ENCODE results near the gene UXT.
A peak's percentile ranks its signal among the peaks of the same experiment; 100 is the strongest.
"Not testable (repeated sequence)": the region's sequence is repeated elsewhere in the genome, so short reads cannot be mapped to it uniquely, and the experiment has no call there.

UXT gene

GRCh38 chrX:47687263-47687662 is 28.3 kb upstream of the UXT start:
- TF ChIP-seq, protein P1, sequence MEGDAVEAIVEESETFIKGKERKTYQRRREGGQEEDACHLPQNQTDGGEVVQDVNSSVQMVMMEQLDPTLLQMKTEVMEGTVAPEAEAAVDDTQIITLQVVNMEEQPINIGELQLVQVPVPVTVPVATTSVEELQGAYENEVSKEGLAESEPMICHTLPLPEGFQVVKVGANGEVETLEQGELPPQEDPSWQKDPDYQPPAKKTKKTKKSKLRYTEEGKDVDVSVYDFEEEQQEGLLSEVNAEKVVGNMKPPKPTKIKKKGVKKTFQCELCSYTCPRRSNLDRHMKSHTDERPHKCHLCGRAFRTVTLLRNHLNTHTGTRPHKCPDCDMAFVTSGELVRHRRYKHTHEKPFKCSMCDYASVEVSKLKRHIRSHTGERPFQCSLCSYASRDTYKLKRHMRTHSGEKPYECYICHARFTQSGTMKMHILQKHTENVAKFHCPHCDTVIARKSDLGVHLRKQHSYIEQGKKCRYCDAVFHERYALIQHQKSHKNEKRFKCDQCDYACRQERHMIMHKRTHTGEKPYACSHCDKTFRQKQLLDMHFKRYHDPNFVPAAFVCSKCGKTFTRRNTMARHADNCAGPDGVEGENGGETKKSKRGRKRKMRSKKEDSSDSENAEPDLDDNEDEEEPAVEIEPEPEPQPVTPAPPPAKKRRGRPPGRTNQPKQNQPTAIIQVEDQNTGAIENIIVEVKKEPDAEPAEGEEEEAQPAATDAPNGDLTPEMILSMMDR (conservative IDR thresholded peaks at IDR 0.05; ENCODE audit: low read length): no peak
- no peak overlapping the region for H3K4me3 ChIP-seq (ENCODE audit: low read length)
- no peak for DNase-seq (ENCODE audit: low read depth)

DNA sequence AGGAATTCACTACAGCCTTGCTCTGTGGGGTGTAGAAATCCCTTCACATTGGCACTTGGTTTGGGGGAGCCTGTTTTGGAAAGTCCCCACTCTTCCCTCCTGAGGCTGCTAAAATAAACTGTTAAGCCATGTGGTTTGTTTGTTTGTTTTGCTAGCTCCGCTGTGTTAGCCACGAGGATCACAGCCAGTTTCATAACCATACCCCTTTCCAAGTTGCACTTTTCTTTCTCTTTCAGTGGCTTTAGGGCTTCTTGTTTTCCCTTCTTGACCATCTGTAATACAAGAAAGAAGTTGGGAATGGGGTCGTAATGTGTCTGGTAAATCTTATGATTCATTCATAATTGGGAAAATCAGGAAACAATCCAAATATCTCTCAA is 24.8 kb upstream of the UXT start:
- TF ChIP-seq, protein P1 (conservative IDR thresholded peaks at IDR 0.05; ENCODE audit: low read length): no peak
- DNase-seq (ENCODE audit: low read depth): no peak
- no peak overlapping the region for H3K4me3 ChIP-seq (ENCODE audit: low read length)

DNA sequence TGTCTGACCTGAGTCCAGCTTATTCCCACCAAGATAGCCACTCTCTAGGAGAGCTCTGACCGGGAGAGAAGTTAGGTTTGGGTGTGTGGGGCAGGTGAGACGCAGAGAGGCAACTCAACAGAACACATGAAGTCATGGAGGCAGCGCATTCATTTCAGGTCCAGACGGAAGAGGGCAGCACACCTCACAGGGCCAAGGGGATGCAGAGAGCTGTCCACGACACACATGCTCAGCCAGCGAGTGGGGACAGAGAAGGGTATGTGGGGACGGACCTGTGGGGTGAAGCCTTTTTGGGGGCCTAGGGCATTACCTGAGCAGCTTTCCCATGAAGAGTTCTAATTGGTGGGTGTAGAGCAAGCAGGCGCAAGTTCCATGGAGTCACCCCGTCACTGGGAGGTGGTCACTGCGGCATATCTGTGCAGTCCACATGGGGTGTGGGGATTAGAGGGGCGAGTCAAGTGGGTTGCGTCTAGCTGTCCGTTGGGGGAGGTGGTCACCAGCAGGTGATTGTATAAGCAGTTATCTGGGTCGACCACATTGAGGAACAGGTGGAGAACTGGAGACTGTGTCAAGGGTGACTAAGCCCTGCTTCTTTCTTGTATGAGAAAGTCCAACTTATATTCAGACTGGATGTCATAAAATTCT is 24.3 kb upstream of the UXT start:
- TF ChIP-seq, protein P1 (conservative IDR thresholded peaks at IDR 0.05; ENCODE audit: low read length): no peak
- H3K4me3 ChIP-seq (ENCODE audit: low read length): no peak overlapping the region

GRCh38 chrX:47675959-47676859 is 17.2 kb upstream of the UXT start:
- H3K4me3 ChIP-seq (ENCODE audit: low read length); DNase-seq (ENCODE audit: low read depth): not testable (repeated sequence)

More for the DNA sequence above, 24.3 kb upstream of the UXT start:
- no peak for DNase-seq (ENCODE audit: low read depth)

DNA sequence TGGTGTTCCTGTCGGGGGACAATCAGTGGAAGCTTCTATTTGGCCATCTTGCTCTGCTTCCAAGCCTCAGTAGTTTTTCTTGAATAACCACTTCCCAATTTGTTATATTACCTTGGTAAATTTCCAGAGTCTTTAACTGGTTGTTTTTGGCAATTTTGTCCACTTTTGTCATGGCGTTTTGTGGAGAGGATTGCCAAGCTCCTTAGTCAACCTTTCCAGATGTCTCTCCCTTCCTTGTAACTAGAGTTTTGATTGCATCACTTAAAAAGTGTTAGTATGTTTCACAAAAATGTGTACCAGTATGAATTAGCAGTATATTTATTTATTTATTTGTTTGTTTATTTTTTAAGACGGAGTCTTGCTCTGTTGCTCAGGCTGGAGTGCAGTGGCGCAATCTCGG is 15.8 kb upstream of the UXT start:
- TF ChIP-seq, protein P1 (conservative IDR thresholded peaks at IDR 0.05; ENCODE audit: low read length): no peak
- no peak overlapping the region for H3K4me3 ChIP-seq (ENCODE audit: low read length)
- DNase-seq (ENCODE audit: low read depth): peak; percentile 67

DNA sequence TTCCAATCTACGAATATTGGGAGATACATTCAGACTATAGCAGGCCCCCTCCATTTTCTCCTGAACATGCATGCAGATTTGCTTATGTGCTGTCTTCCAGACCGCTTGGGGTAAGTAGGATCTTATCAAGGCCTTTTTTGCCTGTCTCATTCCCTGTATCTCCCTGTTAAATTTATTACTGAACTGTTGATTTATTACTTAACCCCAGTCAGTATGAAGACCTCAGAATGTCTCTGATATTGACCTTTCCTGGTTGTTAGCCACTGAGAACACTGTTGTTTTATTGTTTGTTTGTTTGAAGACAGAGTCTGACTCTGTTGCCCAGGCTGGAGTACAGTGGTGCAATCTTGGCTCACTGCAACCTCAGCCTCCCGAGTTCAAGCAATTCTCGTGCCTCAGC is 6.8 kb upstream of the UXT start:
- not testable (repeated sequence) for H3K4me3 ChIP-seq (ENCODE audit: low read length); DNase-seq (ENCODE audit: low read depth)

DNA sequence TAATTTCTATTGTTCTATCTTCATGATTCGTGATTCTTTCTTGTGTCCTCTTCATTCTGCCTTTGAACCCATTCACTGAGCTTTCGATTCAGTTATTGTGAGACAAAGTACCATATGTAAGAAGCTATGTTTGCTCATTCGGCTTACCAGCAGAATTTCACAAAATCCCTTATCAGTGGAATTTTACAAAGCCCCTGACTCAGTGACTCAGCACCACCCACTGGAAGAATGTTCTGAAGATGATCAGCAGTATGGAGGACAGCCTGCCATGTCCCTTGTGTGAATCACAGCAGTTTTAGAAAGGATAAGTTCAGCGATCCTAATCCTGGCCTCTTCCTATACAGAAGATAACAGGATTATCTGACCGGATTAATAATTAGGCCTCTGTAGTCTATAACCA is 5.8 kb upstream of the UXT start:
- TF ChIP-seq, protein P1 (conservative IDR thresholded peaks at IDR 0.05; ENCODE audit: low read length): no peak
- no peak for DNase-seq (ENCODE audit: low read depth)
- H3K4me3 ChIP-seq (ENCODE audit: low read length): no peak overlapping the region

- H3K4me3 ChIP-seq (ENCODE audit: low read length): no peak overlapping the region
- TF ChIP-seq, protein P1 (conservative IDR thresholded peaks at IDR 0.05; ENCODE audit: low read length): no peak
- DNase-seq (ENCODE audit: low read depth): peak; percentile 97
Observed at GRCh38 chrX:47662144-47662657, 3.2 kb upstream of the UXT start.
